Smooth muscle cell (in vitro differentiated cells): ENCODE data around the gene PRX. TPM values are rescaled to one million over a fixed set of nuclear protein-coding genes. Genes with fewer than 3 reads are reported as not detected.

Experiments used
- DNase-seq: peaks from one replicate; lab custom pipeline; 2025; ENCODE audit not compliant: unreplicated experiment; lab: John Stamatoyannopoulos, UW
- H2AFZ ChIP-seq: fragments of 200-600 bp; sonication (generic); 2 replicates; pipeline ENCODE4 v1.6.0; 2016; ENCODE audit warnings: antibody characterized with exemption, low read depth, mild to moderate bottlenecking
- H3F3A ChIP-seq: fragments of 200-600 bp; sonication (generic); 2 replicates; pipeline ENCODE4 v1.6.0; 2017; ENCODE audit warnings: antibody characterized with exemption, low read depth
- H3K27ac ChIP-seq: fragments of 200-600 bp; sonication (generic); 2 replicates; pipeline ENCODE4 v1.5.1; 2016; ENCODE audit warnings: low read depth, mild to moderate bottlenecking
- H3K27me3 ChIP-seq: fragments of 200-600 bp; sonication (generic); 2 replicates; pipeline ENCODE4 v1.6.1; 2016; ENCODE audit warnings: low read depth, mild to moderate bottlenecking
- H3K36me3 ChIP-seq: fragments of 200-600 bp; sonication (generic); 2 replicates; pipeline ENCODE4 v1.5.1; 2016; ENCODE audit warnings: low read depth
- H3K4me1 ChIP-seq: fragments of 200-600 bp; sonication (generic); 2 replicates; pipeline ENCODE4 v1.5.1; 2016; ENCODE audit warnings: low read depth
- H3K4me2 ChIP-seq: fragments of 200-600 bp; sonication (generic); 2 replicates; pipeline ENCODE4 v1.6.0; 2016; ENCODE audit warnings: mild to moderate bottlenecking
- H3K4me3 ChIP-seq: fragments of 200-600 bp; sonication (generic); 2 replicates; pipeline ENCODE4 v1.5.1; 2016; ENCODE audit warnings: mild to moderate bottlenecking
- H3K79me2 ChIP-seq: fragments of 200-600 bp; sonication (generic); 2 replicates; pipeline ENCODE4 v1.6.0; 2016; ENCODE audit warnings: low read depth, mild to moderate bottlenecking
- H3K9ac ChIP-seq: fragments of 200-600 bp; sonication (generic); 2 replicates; pipeline ENCODE4 v1.6.0; 2016; ENCODE audit warnings: low read depth
- H3K9me3 ChIP-seq: fragments of 200-600 bp; sonication (generic); replicated peaks from 2 replicates; pipeline ENCODE4 v1.5.1; 2016; ENCODE audit warnings: low read depth
- H4K20me1 ChIP-seq: fragments of 200-600 bp; sonication (generic); 2 replicates; pipeline ENCODE4 v1.6.0; 2016; ENCODE audit warnings: low read depth
- CTCF ChIP-seq: fragments of 200-600 bp; sonication (generic); IDR thresholded peaks from 2 replicates; pipeline ENCODE4 v1.5.1; 2017; ENCODE audit warnings: borderline replicate concordance, mild to moderate bottlenecking, antibody characterized with exemption; ENCODE audit not compliant: insufficient read depth, poor library complexity, severe bottlenecking
- WGBS: methylation state at CpG from one replicate; pipeline ENCODE4 v1.1.7; 2016; ENCODE audit warnings: low lambda C conversion rate; 5-methylcytosine and 5-hydroxymethylcytosine counted together
- polyA plus RNA-seq: library from polyadenylated mRNA; unstranded; fragments of >200 nt; fragmentation: Nextera tagmentation; extraction: Ambion mirVana; gene quantifications from 2 replicates; pipeline ENCODE4 v1.2.1, GENCODE V29; 2016
- total RNA-seq: library from RNA; depleted of rRNA; stranded (reverse); fragments of >200 nt; gene quantifications from 2 replicates; pipeline ENCODE4 v1.2.3, GENCODE V29; 2014

Gene PRX
- total and polyA plus RNA-seq, 2 experiments from 2014 or later: 3.9 to 4.4 TPM

GRCh38 chr19:40392123-40392522, 21.1 kb downstream of the PRX start:
- Histone ChIP-seq H3K4me1 (no peaks in the 10 kb centered on the region), H3K4me2 (no peak overlapping the region), H3F3A (no peaks in the 10 kb centered on the region), H3K9ac (no peak overlapping the region), H3K36me3 (no peaks in the 10 kb centered on the region), H3K27ac (no peak overlapping the region), H3K27me3 (no peaks in the 10 kb centered on the region), H3K79me2 (no peaks in the 10 kb centered on the region), H3K4me3 (no peak overlapping the region), H4K20me1 (no peaks in the 10 kb centered on the region), H3K9me3 (no peaks in the 10 kb centered on the region), H2AFZ (no peak overlapping the region)
- TF ChIP-seq CTCF: no peak
- 88% methylated on average over 8 of the region's 8 CpGs for WGBS
- DNase-seq: no peak

GRCh38 chr19:40390084-40390742, 23.0 kb downstream of the PRX start, which contains the start of gene HIPK4:
Gene HIPK4 (minus strand): TSS chr19:40390181. CDS start chr19:40389902, 279 bp downstream.
- Histone ChIP-seq H3F3A (no peaks in the 10 kb centered on the region), H3K27ac (no peak within 1 kb of the TSS), H3K79me2 (no peaks in the 10 kb centered on the region), H3K27me3 (no peaks in the 10 kb centered on the region), H3K4me1 (no peaks in the 10 kb centered on the region), H3K4me3 (no peak within 1 kb of the TSS), H2AFZ (no peak within 1 kb of the TSS), H3K9me3 (no peaks in the 10 kb centered on the region), H3K9ac (no peak within 1 kb of the TSS), H3K4me2 (no peak within 1 kb of the TSS), H3K36me3 (no peaks in the 10 kb centered on the region), H4K20me1 (no peaks in the 10 kb centered on the region)
- WGBS: 91% methylated on average over 10 of the region's 10 CpGs
- no peak for TF ChIP-seq CTCF
- no peak for DNase-seq

- no peaks in the 10 kb centered on the region for H3K9me3 ChIP-seq
- no peak overlapping the region for H3K4me3 ChIP-seq
- H2AFZ ChIP-seq: no peak overlapping the region
- no peak for DNase-seq
- no peak overlapping the region for H3K4me2 ChIP-seq
- no peaks in the 10 kb centered on the region for H3K79me2 ChIP-seq
- H3K4me1 ChIP-seq: no peaks in the 10 kb centered on the region
- TF ChIP-seq CTCF: no peak
- no peaks in the 10 kb centered on the region for H4K20me1 ChIP-seq
- no peak overlapping the region for H3K9ac ChIP-seq
- H3F3A ChIP-seq: no peaks in the 10 kb centered on the region
- H3K27ac ChIP-seq: no peak overlapping the region
- H3K36me3 ChIP-seq: no peaks in the 10 kb centered on the region
- no peaks in the 10 kb centered on the region for H3K27me3 ChIP-seq
- 95% methylated on average over 33 of the region's 33 CpGs for WGBS
Measured at GRCh38 chr19:40389404-40390083, 23.6 kb downstream of the PRX start.

GRCh38 chr19:40388481-40388880, 24.7 kb downstream of the PRX start:
- Histone ChIP-seq H3K36me3 (no peaks in the 10 kb centered on the region), H3K9me3 (no peaks in the 10 kb centered on the region), H3K27ac (no peak overlapping the region), H3F3A (no peaks in the 10 kb centered on the region), H2AFZ (no peak overlapping the region), H3K27me3 (no peaks in the 10 kb centered on the region), H3K9ac (no peak overlapping the region), H4K20me1 (no peaks in the 10 kb centered on the region), H3K4me2 (no peak overlapping the region), H3K4me1 (no peaks in the 10 kb centered on the region), H3K4me3 (no peak overlapping the region), H3K79me2 (no peaks in the 10 kb centered on the region)
- WGBS: 76% methylated on average over 3 of the region's 3 CpGs
- no peak for TF ChIP-seq CTCF
- no peak for DNase-seq
